H1 (cell line): ENCODE results near the gene ZBTB16. TPM values are rescaled to one million over a fixed set of nuclear protein-coding genes. Genes with fewer than 3 reads are reported as not detected.

Source experiments
- BRCA1 ChIP-seq: IDR thresholded peaks from 2 replicates; pipeline ENCODE4 v1.6.1; 2012; ENCODE audit warnings: low read depth, low read length, improper control_type of control experiment
- FOSL1 ChIP-seq: IDR thresholded peaks from 2 replicates; pipeline ENCODE4 v1.6.1; 2011; ENCODE audit warnings: mild to moderate bottlenecking, low read depth, low read length, moderate library complexity; ENCODE audit not compliant: insufficient read depth
- GABPA ChIP-seq: IDR thresholded peaks from 2 replicates; pipeline ENCODE4 v1.6.1; 2011; ENCODE audit warnings: mild to moderate bottlenecking, low read length, moderate library complexity, borderline replicate concordance; ENCODE audit not compliant: insufficient read depth
- HDAC2 ChIP-seq, 2 experiments: fragments of 300-600 bp in 1 of 2; sonication (generic) in 1 of 2; IDR thresholded peaks; 2 replicates each; pipeline ENCODE4 v1.6.1; 2011 to 2012; ENCODE audit warnings: low read depth in 2 of 2, low read length in 2 of 2, mild to moderate bottlenecking in 2 of 2, moderate library complexity in 2 of 2, borderline replicate concordance in 1 of 2, inconsistent platforms in 1 of 2
- JUND ChIP-seq: IDR thresholded peaks from 2 replicates; pipeline ENCODE4 v1.6.1; 2011; ENCODE audit warnings: mild to moderate bottlenecking, improper control_type of control experiment, low read length
- RXRA ChIP-seq: IDR thresholded peaks from 2 replicates; pipeline ENCODE4 v1.6.1; 2011; ENCODE audit warnings: low read depth, mild to moderate bottlenecking, low read length, moderate library complexity; ENCODE audit not compliant: insufficient read depth
- SP2 ChIP-seq: IDR thresholded peaks from 2 replicates; pipeline ENCODE4 v1.6.1; 2012; ENCODE audit warnings: mild to moderate bottlenecking, low read length, inconsistent platforms
- SP4 ChIP-seq: IDR thresholded peaks from 2 replicates; pipeline ENCODE4 v1.6.1; 2012; ENCODE audit warnings: low read length, inconsistent platforms
- TAF7 ChIP-seq: optimal IDR thresholded peaks from 2 replicates; pipeline ENCODE3; 2011; ENCODE audit warnings: low read depth, mild to moderate bottlenecking, inconsistent platforms, low read length, moderate library complexity, borderline replicate concordance
- polyA plus RNA-seq, 7 experiments: library from polyadenylated mRNA; depleted of rRNA in 3 of 7; stranded (reverse) in 5 of 7; unstranded in 2 of 7; fragments of >200 nt in 5 of 7; fragments of 200-250 nt in 2 of 7; gene quantifications; 1 replicate in 5 of 7; 2 replicates in 1 of 7; 4 replicates in 1 of 7; pipeline versions ENCODE4 v1.2.1 to v1.2.3, GENCODE V29; 2011 to 2013; ENCODE audit warnings: missing spikeins in 2 of 7, mixed read lengths in 2 of 7
- total RNA-seq: library from RNA; stranded (reverse); fragmentation: NEBNext Ultra II Directional; extraction: Animal tissue kit (Norgen Biotek cat#: 25700); gene quantifications from 2 replicates; pipeline ENCODE4 v1.2.1, GENCODE V29; 2021
- TF ChIP-seq, protein P1 (sequence below): fragments of 300-600 bp; sonication (generic); IDR thresholded peaks from 2 replicates; pipeline ENCODE4 v1.7.1; 2012; ENCODE audit warnings: low read length, moderate library complexity, mild to moderate bottlenecking, inconsistent platforms; ENCODE audit not compliant: insufficient replicate concordance

Gene ZBTB16
- total and polyA plus RNA-seq, 2 of the 8 experiments (the other 6 are each of a cell fraction or from before 2014, with no cell fraction given) = 0.12 to 0.61 TPM

DNA sequence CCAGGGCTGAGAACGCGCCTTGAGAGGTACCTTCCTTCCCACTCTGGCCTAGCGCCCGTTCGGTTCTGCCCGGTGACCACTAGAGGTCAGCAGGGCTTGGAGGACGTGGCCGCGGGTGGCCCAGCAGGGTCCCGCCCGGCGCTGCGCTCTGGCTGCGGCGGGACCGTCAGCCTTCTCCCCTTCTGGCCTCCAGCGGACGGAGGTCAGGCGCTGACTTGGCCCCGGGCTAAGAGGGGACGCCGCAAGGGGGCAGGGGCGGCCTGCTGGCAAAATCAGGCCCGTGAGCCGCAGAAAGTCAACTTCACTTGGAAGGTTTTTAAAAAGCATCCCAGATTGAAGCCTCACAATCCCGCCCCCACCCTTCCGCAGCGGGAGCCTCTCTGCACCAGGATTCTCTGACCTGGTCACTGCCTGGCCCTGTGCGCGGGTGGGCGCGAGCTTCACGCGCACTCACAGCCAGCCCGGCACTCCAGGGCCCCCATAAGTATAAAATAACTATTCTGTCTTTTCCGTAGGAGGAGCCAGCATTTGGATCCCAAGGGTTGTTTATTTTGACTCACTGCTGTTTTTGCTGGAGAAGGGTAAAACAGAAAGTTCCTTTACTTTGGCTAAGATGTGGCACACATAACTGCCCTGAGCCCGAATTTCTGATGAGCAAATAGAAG is 23.2 kb upstream of the ZBTB16 start (continued):
- TF ChIP-seq, protein P1, sequence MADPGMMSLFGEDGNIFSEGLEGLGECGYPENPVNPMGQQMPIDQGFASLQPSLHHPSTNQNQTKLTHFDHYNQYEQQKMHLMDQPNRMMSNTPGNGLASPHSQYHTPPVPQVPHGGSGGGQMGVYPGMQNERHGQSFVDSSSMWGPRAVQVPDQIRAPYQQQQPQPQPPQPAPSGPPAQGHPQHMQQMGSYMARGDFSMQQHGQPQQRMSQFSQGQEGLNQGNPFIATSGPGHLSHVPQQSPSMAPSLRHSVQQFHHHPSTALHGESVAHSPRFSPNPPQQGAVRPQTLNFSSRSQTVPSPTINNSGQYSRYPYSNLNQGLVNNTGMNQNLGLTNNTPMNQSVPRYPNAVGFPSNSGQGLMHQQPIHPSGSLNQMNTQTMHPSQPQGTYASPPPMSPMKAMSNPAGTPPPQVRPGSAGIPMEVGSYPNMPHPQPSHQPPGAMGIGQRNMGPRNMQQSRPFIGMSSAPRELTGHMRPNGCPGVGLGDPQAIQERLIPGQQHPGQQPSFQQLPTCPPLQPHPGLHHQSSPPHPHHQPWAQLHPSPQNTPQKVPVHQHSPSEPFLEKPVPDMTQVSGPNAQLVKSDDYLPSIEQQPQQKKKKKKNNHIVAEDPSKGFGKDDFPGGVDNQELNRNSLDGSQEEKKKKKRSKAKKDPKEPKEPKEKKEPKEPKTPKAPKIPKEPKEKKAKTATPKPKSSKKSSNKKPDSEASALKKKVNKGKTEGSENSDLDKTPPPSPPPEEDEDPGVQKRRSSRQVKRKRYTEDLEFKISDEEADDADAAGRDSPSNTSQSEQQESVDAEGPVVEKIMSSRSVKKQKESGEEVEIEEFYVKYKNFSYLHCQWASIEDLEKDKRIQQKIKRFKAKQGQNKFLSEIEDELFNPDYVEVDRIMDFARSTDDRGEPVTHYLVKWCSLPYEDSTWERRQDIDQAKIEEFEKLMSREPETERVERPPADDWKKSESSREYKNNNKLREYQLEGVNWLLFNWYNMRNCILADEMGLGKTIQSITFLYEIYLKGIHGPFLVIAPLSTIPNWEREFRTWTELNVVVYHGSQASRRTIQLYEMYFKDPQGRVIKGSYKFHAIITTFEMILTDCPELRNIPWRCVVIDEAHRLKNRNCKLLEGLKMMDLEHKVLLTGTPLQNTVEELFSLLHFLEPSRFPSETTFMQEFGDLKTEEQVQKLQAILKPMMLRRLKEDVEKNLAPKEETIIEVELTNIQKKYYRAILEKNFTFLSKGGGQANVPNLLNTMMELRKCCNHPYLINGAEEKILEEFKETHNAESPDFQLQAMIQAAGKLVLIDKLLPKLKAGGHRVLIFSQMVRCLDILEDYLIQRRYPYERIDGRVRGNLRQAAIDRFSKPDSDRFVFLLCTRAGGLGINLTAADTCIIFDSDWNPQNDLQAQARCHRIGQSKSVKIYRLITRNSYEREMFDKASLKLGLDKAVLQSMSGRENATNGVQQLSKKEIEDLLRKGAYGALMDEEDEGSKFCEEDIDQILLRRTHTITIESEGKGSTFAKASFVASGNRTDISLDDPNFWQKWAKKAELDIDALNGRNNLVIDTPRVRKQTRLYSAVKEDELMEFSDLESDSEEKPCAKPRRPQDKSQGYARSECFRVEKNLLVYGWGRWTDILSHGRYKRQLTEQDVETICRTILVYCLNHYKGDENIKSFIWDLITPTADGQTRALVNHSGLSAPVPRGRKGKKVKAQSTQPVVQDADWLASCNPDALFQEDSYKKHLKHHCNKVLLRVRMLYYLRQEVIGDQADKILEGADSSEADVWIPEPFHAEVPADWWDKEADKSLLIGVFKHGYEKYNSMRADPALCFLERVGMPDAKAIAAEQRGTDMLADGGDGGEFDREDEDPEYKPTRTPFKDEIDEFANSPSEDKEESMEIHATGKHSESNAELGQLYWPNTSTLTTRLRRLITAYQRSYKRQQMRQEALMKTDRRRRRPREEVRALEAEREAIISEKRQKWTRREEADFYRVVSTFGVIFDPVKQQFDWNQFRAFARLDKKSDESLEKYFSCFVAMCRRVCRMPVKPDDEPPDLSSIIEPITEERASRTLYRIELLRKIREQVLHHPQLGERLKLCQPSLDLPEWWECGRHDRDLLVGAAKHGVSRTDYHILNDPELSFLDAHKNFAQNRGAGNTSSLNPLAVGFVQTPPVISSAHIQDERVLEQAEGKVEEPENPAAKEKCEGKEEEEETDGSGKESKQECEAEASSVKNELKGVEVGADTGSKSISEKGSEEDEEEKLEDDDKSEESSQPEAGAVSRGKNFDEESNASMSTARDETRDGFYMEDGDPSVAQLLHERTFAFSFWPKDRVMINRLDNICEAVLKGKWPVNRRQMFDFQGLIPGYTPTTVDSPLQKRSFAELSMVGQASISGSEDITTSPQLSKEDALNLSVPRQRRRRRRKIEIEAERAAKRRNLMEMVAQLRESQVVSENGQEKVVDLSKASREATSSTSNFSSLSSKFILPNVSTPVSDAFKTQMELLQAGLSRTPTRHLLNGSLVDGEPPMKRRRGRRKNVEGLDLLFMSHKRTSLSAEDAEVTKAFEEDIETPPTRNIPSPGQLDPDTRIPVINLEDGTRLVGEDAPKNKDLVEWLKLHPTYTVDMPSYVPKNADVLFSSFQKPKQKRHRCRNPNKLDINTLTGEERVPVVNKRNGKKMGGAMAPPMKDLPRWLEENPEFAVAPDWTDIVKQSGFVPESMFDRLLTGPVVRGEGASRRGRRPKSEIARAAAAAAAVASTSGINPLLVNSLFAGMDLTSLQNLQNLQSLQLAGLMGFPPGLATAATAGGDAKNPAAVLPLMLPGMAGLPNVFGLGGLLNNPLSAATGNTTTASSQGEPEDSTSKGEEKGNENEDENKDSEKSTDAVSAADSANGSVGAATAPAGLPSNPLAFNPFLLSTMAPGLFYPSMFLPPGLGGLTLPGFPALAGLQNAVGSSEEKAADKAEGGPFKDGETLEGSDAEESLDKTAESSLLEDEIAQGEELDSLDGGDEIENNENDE = no peak
- TF ChIP-seq HDAC2 (IDR thresholded peaks at IDR 0.05; ENCODE audit: borderline replicate concordance in 1 of 2, low read depth in 2 of 2, low read length in 2 of 2) (peak; percentile 83 to 87; a peak in 2 of 4 replicates), SP4 (no peak), FOSL1 (no peak), GABPA (peak; percentile 81; the same call in 1 of the 2 replicates), BRCA1 (peak; percentile 58; the same call in 1 of the 2 replicates), SP2 (no peak), RXRA (peak; percentile 91), TAF7 (peak; percentile 61), JUND (peak; percentile 69)
